WTC11 (cell line): ENCODE measurements around the gene GCK.

Source experiments
- AFF4 ChIP-seq: sonication (generic); formaldehyde crosslinking; IDR thresholded peaks from 2 replicates; pipeline ENCODE4 v1.8.1; 2023; ENCODE audit warnings: mild to moderate bottlenecking, missing genetic modification reagents, borderline replicate concordance
- CREB1 ChIP-seq: sonication (generic); formaldehyde crosslinking; IDR thresholded peaks from 2 replicates; pipeline ENCODE4 v1.8.0; 2023; ENCODE audit warnings: mild to moderate bottlenecking, missing genetic modification reagents
- CTCF ChIP-seq: fragments of 200-600 bp; IDR thresholded peaks from 2 replicates; pipeline ENCODE4 v1.8.0; 2022; ENCODE audit warnings: antibody characterized with exemption
- E2F1 ChIP-seq: sonication (generic); formaldehyde crosslinking; IDR thresholded peaks from 2 replicates; pipeline ENCODE4 v1.8.0; 2022; ENCODE audit warnings: mild to moderate bottlenecking, missing genetic modification reagents
- E2F4 ChIP-seq: sonication (generic); formaldehyde crosslinking; IDR thresholded peaks from 2 replicates; pipeline ENCODE4 v1.8.1; 2022; ENCODE audit warnings: low read depth, mild to moderate bottlenecking, moderate library complexity, missing genetic modification reagents, borderline replicate concordance
- ETV6 ChIP-seq: sonication (generic); formaldehyde crosslinking; IDR thresholded peaks from 2 replicates; pipeline ENCODE4 v1.8.1; 2022; ENCODE audit warnings: mild to moderate bottlenecking, missing genetic modification reagents
- FOXJ3 ChIP-seq: sonication (generic); formaldehyde crosslinking; IDR thresholded peaks from 2 replicates; pipeline ENCODE4 v1.9.0; 2021; ENCODE audit warnings: missing genetic modification reagents, mild to moderate bottlenecking, borderline replicate concordance
- JUN ChIP-seq: sonication (generic); formaldehyde crosslinking; IDR thresholded peaks from 2 replicates; pipeline ENCODE4 v1.8.0; 2023; ENCODE audit warnings: mild to moderate bottlenecking, missing genetic modification reagents
- MXD4 ChIP-seq: fragments of 250-450 bp; sonication (Bioruptor Pico); IDR thresholded peaks from 2 replicates; pipeline ENCODE4 v1.8.0; 2021; ENCODE audit warnings: mild to moderate bottlenecking, moderate library complexity, borderline replicate concordance
- NFE2L1 ChIP-seq: sonication (generic); formaldehyde crosslinking; IDR thresholded peaks from 2 replicates; pipeline ENCODE4 v1.8.1; 2023; ENCODE audit warnings: missing genetic modification reagents
- PREB ChIP-seq: sonication (generic); formaldehyde crosslinking; IDR thresholded peaks from 2 replicates; pipeline ENCODE4 v1.8.1; 2022; ENCODE audit warnings: mild to moderate bottlenecking, missing genetic modification reagents, moderate library complexity, borderline replicate concordance
- SMAD3 ChIP-seq: sonication (generic); formaldehyde crosslinking; IDR thresholded peaks from 2 replicates; pipeline ENCODE4 v1.8.0; 2022; ENCODE audit warnings: missing genetic modification reagents, mild to moderate bottlenecking, borderline replicate concordance
- USF1 ChIP-seq: sonication (generic); formaldehyde crosslinking; IDR thresholded peaks from 2 replicates; pipeline ENCODE4 v1.8.0; 2022; ENCODE audit warnings: mild to moderate bottlenecking, missing genetic modification reagents

GRCh38 chr7:44220358-44221112 lies 31.3 kb upstream of the GCK start:
- TF ChIP-seq NFE2L1 (no peak), CREB1 (CRISPR knock-in tag) (no peak), E2F4 (CRISPR knock-in tag) (no peak), MXD4 (CRISPR knock-in tag) (no peak), CTCF (no peak), AFF4 (CRISPR knock-in tag) (no peak), JUN (CRISPR knock-in tag) (no peak), USF1 (no peak), FOXJ3 (no peak), ETV6 (CRISPR knock-in tag) (no peak), PREB (CRISPR knock-in tag) (no peak), SMAD3 (no peak), E2F1 (CRISPR knock-in tag) (no peak)
